ENCODE data around the gene ORC3.

ORC3 gene

DNA sequence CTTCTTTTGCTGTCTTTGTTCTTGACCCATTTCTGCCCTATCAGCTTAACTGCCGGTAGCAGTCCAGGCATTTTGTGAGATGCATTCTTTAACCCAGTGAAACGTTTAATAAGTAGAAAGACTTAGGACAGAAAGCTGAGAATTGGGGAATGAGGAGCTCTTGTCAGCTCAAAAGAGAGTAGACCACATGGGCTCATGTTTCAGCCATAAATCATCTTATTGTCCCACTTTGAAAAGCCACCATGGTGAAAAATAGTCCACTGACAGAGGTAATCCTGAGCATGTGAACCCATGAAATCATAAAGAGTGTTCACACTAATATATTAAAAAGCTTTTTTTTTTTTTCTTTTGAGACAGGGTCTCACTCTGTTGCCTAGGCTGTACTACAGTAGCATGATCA is 16.3 kb downstream of the ORC3 start:
- TF ChIP-seq NFIC (IDR thresholded peaks at IDR 0.05) (no peak), REST (IDR thresholded peaks at IDR 0.05; ENCODE audit: low read depth) (no peak), TCF12 (IDR thresholded peaks at IDR 0.05; ENCODE audit: low read depth) (no peak), RAD21 (IDR thresholded peaks at IDR 0.05; ENCODE audit: low read depth) (no peak), EGR1 (IDR thresholded peaks at IDR 0.05) (no peak), CREB1 (IDR thresholded peaks at IDR 0.05; ENCODE audit: low read depth) (no peak), FOXM1 (IDR thresholded peaks at IDR 0.05; ENCODE audit: borderline replicate concordance, low read depth) (no peak), CEBPB (IDR thresholded peaks at IDR 0.05) (no peak), YY1 (IDR thresholded peaks at IDR 0.05; ENCODE audit: low read depth) (no peak), TEAD4 (IDR thresholded peaks at IDR 0.05) (no peak), TAF1 (IDR thresholded peaks at IDR 0.05; ENCODE audit: low read depth) (no peak), EP300 (IDR thresholded peaks at IDR 0.05; ENCODE audit: borderline replicate concordance) (no peak), ZBTB7A (IDR thresholded peaks at IDR 0.05; ENCODE audit: low read depth) (no peak)
- TF ChIP-seq, protein P1, sequence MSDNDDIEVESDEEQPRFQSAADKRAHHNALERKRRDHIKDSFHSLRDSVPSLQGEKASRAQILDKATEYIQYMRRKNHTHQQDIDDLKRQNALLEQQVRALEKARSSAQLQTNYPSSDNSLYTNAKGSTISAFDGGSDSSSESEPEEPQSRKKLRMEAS (IDR thresholded peaks at IDR 0.05): no peak
- TF ChIP-seq, protein P2, sequence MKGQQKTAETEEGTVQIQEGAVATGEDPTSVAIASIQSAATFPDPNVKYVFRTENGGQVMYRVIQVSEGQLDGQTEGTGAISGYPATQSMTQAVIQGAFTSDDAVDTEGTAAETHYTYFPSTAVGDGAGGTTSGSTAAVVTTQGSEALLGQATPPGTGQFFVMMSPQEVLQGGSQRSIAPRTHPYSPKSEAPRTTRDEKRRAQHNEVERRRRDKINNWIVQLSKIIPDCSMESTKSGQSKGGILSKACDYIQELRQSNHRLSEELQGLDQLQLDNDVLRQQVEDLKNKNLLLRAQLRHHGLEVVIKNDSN (IDR thresholded peaks at IDR 0.05): no peak

- TF ChIP-seq TCF12 (IDR thresholded peaks at IDR 0.05; ENCODE audit: low read depth) (no peak), FOXM1 (IDR thresholded peaks at IDR 0.05; ENCODE audit: borderline replicate concordance, low read depth) (no peak), ZBTB7A (IDR thresholded peaks at IDR 0.05; ENCODE audit: low read depth) (no peak), EP300 (IDR thresholded peaks at IDR 0.05; ENCODE audit: borderline replicate concordance) (no peak), CREB1 (IDR thresholded peaks at IDR 0.05; ENCODE audit: low read depth) (no peak), NFIC (IDR thresholded peaks at IDR 0.05) (no peak), TEAD4 (IDR thresholded peaks at IDR 0.05) (no peak)
Observed at GRCh38 chr6:87608802-87609201, 18.9 kb downstream of the ORC3 start.

GRCh38 chr6:87617405-87617804 is 27.5 kb downstream of the ORC3 start:
- TF ChIP-seq EGR1 (IDR thresholded peaks at IDR 0.05) (no peak), REST (IDR thresholded peaks at IDR 0.05; ENCODE audit: low read depth) (no peak), TEAD4 (IDR thresholded peaks at IDR 0.05) (no peak)

- TF ChIP-seq YY1 (IDR thresholded peaks at IDR 0.05; ENCODE audit: low read depth) (no peak), NFIC (IDR thresholded peaks at IDR 0.05) (no peak)
Observed at GRCh38 chr6:87618531-87618930, 28.6 kb downstream of the ORC3 start.

DNA sequence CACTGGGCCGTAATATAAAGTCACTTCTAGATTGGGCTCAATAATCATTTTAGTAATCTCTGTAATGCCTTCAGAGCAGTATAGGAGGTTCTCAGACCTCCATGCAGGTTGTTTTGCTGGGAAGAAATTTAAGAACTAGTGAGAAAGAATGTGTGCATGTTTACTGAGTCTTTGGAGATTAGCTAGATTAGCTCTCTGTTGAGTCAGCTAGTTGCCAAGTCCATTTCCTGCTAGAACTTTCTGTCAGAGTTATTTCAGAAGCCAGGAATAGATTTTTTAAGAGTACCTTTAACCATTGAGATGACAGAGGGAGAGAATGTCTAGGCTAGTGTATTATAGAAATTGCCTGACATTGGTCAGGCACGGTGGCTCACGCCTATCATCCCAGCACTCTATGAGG is 33.3 kb downstream of the ORC3 start:
- TF ChIP-seq, protein P2 (IDR thresholded peaks at IDR 0.05): no peak
- TF ChIP-seq EP300 (IDR thresholded peaks at IDR 0.05; ENCODE audit: borderline replicate concordance) (no peak), EGR1 (IDR thresholded peaks at IDR 0.05) (no peak), RAD21 (IDR thresholded peaks at IDR 0.05; ENCODE audit: low read depth) (no peak), CEBPB (IDR thresholded peaks at IDR 0.05) (no peak), FOXM1 (IDR thresholded peaks at IDR 0.05; ENCODE audit: borderline replicate concordance, low read depth) (no peak), CREB1 (IDR thresholded peaks at IDR 0.05; ENCODE audit: low read depth) (no peak), TCF12 (IDR thresholded peaks at IDR 0.05; ENCODE audit: low read depth) (no peak), TAF1 (IDR thresholded peaks at IDR 0.05; ENCODE audit: low read depth) (no peak), REST (IDR thresholded peaks at IDR 0.05; ENCODE audit: low read depth) (no peak), ZBTB7A (IDR thresholded peaks at IDR 0.05; ENCODE audit: low read depth) (no peak), NFIC (IDR thresholded peaks at IDR 0.05) (no peak), TEAD4 (IDR thresholded peaks at IDR 0.05) (no peak), YY1 (IDR thresholded peaks at IDR 0.05; ENCODE audit: low read depth) (no peak)
- TF ChIP-seq, protein P1 (IDR thresholded peaks at IDR 0.05): no peak
